Liver (tissue), 9 donors: ENCODE data around the gene SLC24A3. TPM values are rescaled to one million over a fixed set of nuclear protein-coding genes. Genes with fewer than 3 reads are reported as not detected.

Experiments used
- DNase-seq: peaks from one replicate; pipeline ENCODE4 v3.0.0-alpha.2; 2017; ENCODE audit warnings: low spot score
- H3K27ac ChIP-seq, 2 donors: one replicate each; pipeline ENCODE4 v1.7.0; 2013; ENCODE audit warnings: inconsistent platforms in 2 of 2, low read length in 2 of 2, control low read depth in 1 of 2, low read depth in 1 of 2, mild to moderate bottlenecking in 1 of 2
- H3K27me3 ChIP-seq, 4 donors: one replicate each; pipeline versions ENCODE4 v1.6.1 to v1.7.0; 2013; ENCODE audit warnings: low read length in 3 of 4, inconsistent platforms in 1 of 4, mild to moderate bottlenecking in 1 of 4, moderate library complexity in 1 of 4; ENCODE audit not compliant: control insufficient read depth in 4 of 4, insufficient read depth in 4 of 4
- H3K36me3 ChIP-seq, 4 donors: one replicate each; pipeline versions ENCODE4 v1.6.1 to v1.7.0; 2013; ENCODE audit warnings: low read length in 3 of 4, mild to moderate bottlenecking in 3 of 4, low read depth in 1 of 4, moderate library complexity in 1 of 4; ENCODE audit not compliant: control insufficient read depth in 4 of 4, insufficient read depth in 3 of 4
- H3K4me1 ChIP-seq, 4 donors: one replicate each; pipeline versions ENCODE4 v1.6.1 to v1.7.0; 2013; ENCODE audit warnings: low read length in 3 of 4, mild to moderate bottlenecking in 3 of 4, moderate library complexity in 1 of 4; ENCODE audit not compliant: control insufficient read depth in 4 of 4, insufficient read depth in 4 of 4
- H3K4me3 ChIP-seq, 3 donors: one replicate each; pipeline versions ENCODE4 v1.6.1 to v1.7.0; 2013; ENCODE audit warnings: low read length in 3 of 3, control low read depth in 1 of 3, low read depth in 1 of 3, mild to moderate bottlenecking in 1 of 3
- H3K9ac ChIP-seq, 2 donors: one replicate each; pipeline ENCODE4 v1.7.0; 2013; ENCODE audit warnings: low read length in 2 of 2, mild to moderate bottlenecking in 2 of 2, moderate library complexity in 2 of 2, control low read depth in 1 of 2, low read depth in 1 of 2
- H3K9me3 ChIP-seq, 4 donors: one replicate each; pipeline versions ENCODE4 v1.6.1 to v1.7.0; 2013; ENCODE audit warnings: low read length in 3 of 4; ENCODE audit not compliant: control insufficient read depth in 4 of 4
- ATF3 ChIP-seq: IDR thresholded peaks from 2 replicates; pipeline ENCODE4 v1.6.1; 2016; ENCODE audit warnings: antibody characterized with exemption
- CTCF ChIP-seq: fragments of 150-350 bp; IDR thresholded peaks from 2 replicates; pipeline ENCODE4 v1.5.1; 2017; ENCODE audit warnings: improper control_type of control experiment, low read depth, low read length; ENCODE audit not compliant: missing input control
- FOXA1 ChIP-seq: IDR thresholded peaks from 2 replicates; pipeline ENCODE4 v1.6.1; 2016; ENCODE audit warnings: antibody characterized with exemption
- FOXA2 ChIP-seq: IDR thresholded peaks from 2 replicates; pipeline ENCODE4 v1.6.1; 2016; ENCODE audit warnings: antibody characterized with exemption
- GABPA ChIP-seq, 2 donors: IDR thresholded peaks in 1 of 2; conservative IDR thresholded peaks in 1 of 2; 2 replicates each; pipeline ENCODE4 v1.6.1; 2016; ENCODE audit warnings: antibody characterized with exemption in 2 of 2, mild to moderate bottlenecking in 1 of 2, moderate library complexity in 1 of 2
- HNF4G ChIP-seq: IDR thresholded peaks from 2 replicates; pipeline ENCODE4 v1.6.1; 2016; ENCODE audit warnings: antibody characterized with exemption
- NR2F2 ChIP-seq: IDR thresholded peaks from 2 replicates; pipeline ENCODE4 v1.6.1; 2016; ENCODE audit warnings: antibody characterized with exemption
- RXRA ChIP-seq, 2 donors: IDR thresholded peaks; 2 replicates each; pipeline ENCODE4 v1.6.1; 2017 to 2018; ENCODE audit warnings: antibody characterized with exemption in 2 of 2, mild to moderate bottlenecking in 1 of 2
- SP1 ChIP-seq: IDR thresholded peaks from 2 replicates; pipeline ENCODE4 v1.6.1; 2018; ENCODE audit warnings: antibody characterized with exemption, mild to moderate bottlenecking
- TAF1 ChIP-seq: conservative IDR thresholded peaks from 2 replicates; pipeline ENCODE4 v1.6.1; 2016; ENCODE audit warnings: antibody characterized with exemption, mild to moderate bottlenecking
- ZBTB33 ChIP-seq: IDR thresholded peaks from 2 replicates; pipeline ENCODE4 v1.6.1; 2016; ENCODE audit warnings: antibody characterized with exemption
- WGBS: extraction: QIAGEN DNeasy Blood & Tissue Kit; methylation state at CpG from one replicate; pipeline ENCODE4 v1.1.7; 2013; 5-methylcytosine and 5-hydroxymethylcytosine counted together
- polyA plus RNA-seq, 2 donors: library from polyadenylated mRNA; stranded (reverse) in 1 of 2; unstranded in 1 of 2; fragments of 200-250 nt in 1 of 2; fragments of >200 nt in 1 of 2; fragmentation: Nextera tagmentation in 1 of 2; extraction: Ambion mirVana in 1 of 2; gene quantifications; one replicate each; pipeline versions ENCODE4 v1.2.1 to v1.2.3, GENCODE V29; 2013 to 2015
- total RNA-seq, 2 donors: library from RNA; depleted of rRNA; stranded (reverse); fragments of >200 nt; gene quantifications; one replicate each; pipeline ENCODE4 v1.2.3, GENCODE V29; 2014
- TF ChIP-seq, protein P1 (sequence below): IDR thresholded peaks from 2 replicates; pipeline ENCODE4 v1.6.1; 2016; ENCODE audit warnings: antibody characterized with exemption, mild to moderate bottlenecking
- donor health status: healthy.
- donor health status: healthy.
- donor health status: healthy.
- donor health status: healthy.
- donor health status: healthy.

SLC24A3 gene
- total and polyA plus RNA-seq, 4 donors: 0.28 to 1.8 (median 0.46) TPM

- 85% methylated on average over 8 of the region's 8 CpGs for WGBS
- Histone ChIP-seq H3K27me3 (no peaks in the 10 kb centered on the region), H3K4me3 (no peak overlapping the region), H3K27ac (no peak overlapping the region), H3K36me3 (no peaks in the 10 kb centered on the region), H3K9me3 (no peaks in the 10 kb centered on the region), H3K9ac (no peak overlapping the region), H3K4me1 (no peaks in the 10 kb centered on the region)
- no peak for DNase-seq
- TF ChIP-seq TAF1 (no peak), FOXA1 (no peak), HNF4G (no peak), ZBTB33 (no peak), ATF3 (no peak), CTCF (no peak), GABPA (IDR thresholded peaks at IDR 0.05 in 1 of 2, conservative IDR thresholded peaks at IDR 0.05 in 1 of 2) (no peak), RXRA (IDR thresholded peaks at IDR 0.05) (no peak), FOXA2 (no peak), NR2F2 (no peak)
These were observed 194.8 kb downstream of the SLC24A3 start for GRCh38 chr20:19407196-19407595.

- no peak for DNase-seq
- WGBS: 71% methylated on average over 4 of the region's 4 CpGs
- no peak overlapping the region for H3K27ac ChIP-seq
These were observed 195.3 kb downstream of the SLC24A3 start for GRCh38 chr20:19407736-19408135.

More at GRCh38 chr20:19407736-19408135, 195.3 kb downstream of the SLC24A3 start:
- no peak overlapping the region for H3K9ac ChIP-seq
- no peaks in the 10 kb centered on the region for H3K9me3 ChIP-seq
- no peak for TF ChIP-seq NR2F2
- TF ChIP-seq SP1: no peak
- TF ChIP-seq CTCF: no peak
- TF ChIP-seq, protein P1, sequence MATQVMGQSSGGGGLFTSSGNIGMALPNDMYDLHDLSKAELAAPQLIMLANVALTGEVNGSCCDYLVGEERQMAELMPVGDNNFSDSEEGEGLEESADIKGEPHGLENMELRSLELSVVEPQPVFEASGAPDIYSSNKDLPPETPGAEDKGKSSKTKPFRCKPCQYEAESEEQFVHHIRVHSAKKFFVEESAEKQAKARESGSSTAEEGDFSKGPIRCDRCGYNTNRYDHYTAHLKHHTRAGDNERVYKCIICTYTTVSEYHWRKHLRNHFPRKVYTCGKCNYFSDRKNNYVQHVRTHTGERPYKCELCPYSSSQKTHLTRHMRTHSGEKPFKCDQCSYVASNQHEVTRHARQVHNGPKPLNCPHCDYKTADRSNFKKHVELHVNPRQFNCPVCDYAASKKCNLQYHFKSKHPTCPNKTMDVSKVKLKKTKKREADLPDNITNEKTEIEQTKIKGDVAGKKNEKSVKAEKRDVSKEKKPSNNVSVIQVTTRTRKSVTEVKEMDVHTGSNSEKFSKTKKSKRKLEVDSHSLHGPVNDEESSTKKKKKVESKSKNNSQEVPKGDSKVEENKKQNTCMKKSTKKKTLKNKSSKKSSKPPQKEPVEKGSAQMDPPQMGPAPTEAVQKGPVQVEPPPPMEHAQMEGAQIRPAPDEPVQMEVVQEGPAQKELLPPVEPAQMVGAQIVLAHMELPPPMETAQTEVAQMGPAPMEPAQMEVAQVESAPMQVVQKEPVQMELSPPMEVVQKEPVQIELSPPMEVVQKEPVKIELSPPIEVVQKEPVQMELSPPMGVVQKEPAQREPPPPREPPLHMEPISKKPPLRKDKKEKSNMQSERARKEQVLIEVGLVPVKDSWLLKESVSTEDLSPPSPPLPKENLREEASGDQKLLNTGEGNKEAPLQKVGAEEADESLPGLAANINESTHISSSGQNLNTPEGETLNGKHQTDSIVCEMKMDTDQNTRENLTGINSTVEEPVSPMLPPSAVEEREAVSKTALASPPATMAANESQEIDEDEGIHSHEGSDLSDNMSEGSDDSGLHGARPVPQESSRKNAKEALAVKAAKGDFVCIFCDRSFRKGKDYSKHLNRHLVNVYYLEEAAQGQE: no peak
- no peaks in the 10 kb centered on the region for H3K4me1 ChIP-seq
- H3K36me3 ChIP-seq: no peaks in the 10 kb centered on the region
- H3K27me3 ChIP-seq: no peaks in the 10 kb centered on the region
- no peak overlapping the region for H3K4me3 ChIP-seq
